Breast epithelium (tissue), 3 donors: ENCODE results near the gene GOLGB1.

ENCODE experiments used
- POLR2A ChIP-seq: fragments of 450-650 bp; IDR thresholded peaks from one replicate; pipeline ENCODE4 v1.6.1; 2016; ENCODE audit warnings: antibody characterized with exemption, mild to moderate bottlenecking, moderate library complexity
- POLR2AphosphoS5 ChIP-seq, 3 donors: sonication (generic); formaldehyde crosslinking; IDR thresholded peaks; one replicate each; pipeline ENCODE4 v1.6.1; 2017; ENCODE audit warnings: antibody characterized with exemption in 3 of 3
- TF ChIP-seq, protein P1 (sequence below), 3 donors: fragments of 450-650 bp; IDR thresholded peaks; one replicate each; pipeline ENCODE4 v1.5.1; 2016 to 2017; ENCODE audit warnings: antibody characterized with exemption in 3 of 3, mild to moderate bottlenecking in 3 of 3, moderate library complexity in 3 of 3

DNA sequence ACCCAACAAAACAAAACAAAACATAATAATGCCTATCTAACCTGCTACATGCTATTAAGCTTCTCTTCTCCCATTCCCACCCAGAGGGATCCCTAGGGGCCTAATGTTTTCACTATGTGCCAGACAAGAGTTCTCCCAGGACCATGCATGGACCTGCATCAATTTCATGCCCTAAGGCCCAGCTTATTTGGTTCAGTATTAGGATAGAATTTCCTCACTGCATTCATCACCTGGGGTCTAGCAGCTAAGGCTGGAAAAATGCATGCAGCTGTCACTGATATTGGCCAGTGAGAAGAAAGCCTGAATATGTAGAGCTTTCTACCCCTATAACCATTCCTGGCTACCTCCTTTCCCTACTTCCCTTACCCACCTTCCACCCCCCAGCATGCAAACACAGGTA, 86.8 kb downstream of the GOLGB1 start:
- TF ChIP-seq, protein P1, sequence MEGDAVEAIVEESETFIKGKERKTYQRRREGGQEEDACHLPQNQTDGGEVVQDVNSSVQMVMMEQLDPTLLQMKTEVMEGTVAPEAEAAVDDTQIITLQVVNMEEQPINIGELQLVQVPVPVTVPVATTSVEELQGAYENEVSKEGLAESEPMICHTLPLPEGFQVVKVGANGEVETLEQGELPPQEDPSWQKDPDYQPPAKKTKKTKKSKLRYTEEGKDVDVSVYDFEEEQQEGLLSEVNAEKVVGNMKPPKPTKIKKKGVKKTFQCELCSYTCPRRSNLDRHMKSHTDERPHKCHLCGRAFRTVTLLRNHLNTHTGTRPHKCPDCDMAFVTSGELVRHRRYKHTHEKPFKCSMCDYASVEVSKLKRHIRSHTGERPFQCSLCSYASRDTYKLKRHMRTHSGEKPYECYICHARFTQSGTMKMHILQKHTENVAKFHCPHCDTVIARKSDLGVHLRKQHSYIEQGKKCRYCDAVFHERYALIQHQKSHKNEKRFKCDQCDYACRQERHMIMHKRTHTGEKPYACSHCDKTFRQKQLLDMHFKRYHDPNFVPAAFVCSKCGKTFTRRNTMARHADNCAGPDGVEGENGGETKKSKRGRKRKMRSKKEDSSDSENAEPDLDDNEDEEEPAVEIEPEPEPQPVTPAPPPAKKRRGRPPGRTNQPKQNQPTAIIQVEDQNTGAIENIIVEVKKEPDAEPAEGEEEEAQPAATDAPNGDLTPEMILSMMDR (IDR thresholded peaks at IDR 0.05): no peak
- no peak for TF ChIP-seq POLR2A
- no peak for TF ChIP-seq POLR2AphosphoS5 (IDR thresholded peaks at IDR 0.05)
